Measurements from ENCODE around the gene TMEM263.
"Not testable (repeated sequence)": the region's sequence is repeated elsewhere in the genome, so short reads cannot be mapped to it uniquely, and the experiment has no call there.

Gene TMEM263

DNA sequence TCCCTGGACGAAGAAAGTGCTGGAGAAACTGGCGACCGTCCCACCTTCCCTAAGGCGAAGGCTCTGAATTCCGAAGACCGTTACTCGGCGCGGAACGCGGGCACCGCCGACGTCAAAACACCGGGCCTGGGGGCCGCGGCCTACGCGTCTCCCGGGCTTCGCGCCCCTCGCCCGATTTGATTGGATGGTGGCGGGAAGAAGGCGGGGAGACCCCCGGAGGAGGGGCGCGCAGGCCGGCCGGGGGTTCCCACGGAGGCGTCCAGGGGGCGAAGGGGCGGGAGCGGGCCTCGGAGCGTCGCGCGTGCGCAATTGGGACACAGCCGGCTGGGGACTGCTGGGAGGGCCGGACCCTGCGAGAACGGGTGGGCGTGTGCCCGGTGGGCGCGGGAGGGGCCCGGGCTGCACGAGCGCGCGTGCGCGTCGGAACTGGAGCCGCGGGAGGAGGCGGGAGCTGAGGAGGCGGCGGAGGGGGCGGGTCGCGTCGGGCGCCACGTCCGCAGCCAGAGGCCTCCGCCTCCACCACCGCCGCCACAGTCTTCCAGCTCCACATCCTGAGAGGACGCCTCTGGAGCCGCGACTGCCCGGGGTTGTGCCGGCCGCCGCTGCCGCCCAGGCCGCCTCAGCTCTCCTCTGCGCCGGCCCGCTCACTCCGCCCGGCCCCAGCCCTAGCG, at the start of gene TMEM263:
TMEM263 (plus strand) TSS at position 531 of the 671 bp plus-strand sequence. CDS start 11,210 bp downstream, outside the sequence.
- peak; percentile 86 for DNase-seq (ENCODE audit: low spot score)

GRCh38 chr12:106906715-106907114, 49.0 kb upstream of the TMEM263 start:
- no peak for DNase-seq (ENCODE audit: low spot score)

DNA sequence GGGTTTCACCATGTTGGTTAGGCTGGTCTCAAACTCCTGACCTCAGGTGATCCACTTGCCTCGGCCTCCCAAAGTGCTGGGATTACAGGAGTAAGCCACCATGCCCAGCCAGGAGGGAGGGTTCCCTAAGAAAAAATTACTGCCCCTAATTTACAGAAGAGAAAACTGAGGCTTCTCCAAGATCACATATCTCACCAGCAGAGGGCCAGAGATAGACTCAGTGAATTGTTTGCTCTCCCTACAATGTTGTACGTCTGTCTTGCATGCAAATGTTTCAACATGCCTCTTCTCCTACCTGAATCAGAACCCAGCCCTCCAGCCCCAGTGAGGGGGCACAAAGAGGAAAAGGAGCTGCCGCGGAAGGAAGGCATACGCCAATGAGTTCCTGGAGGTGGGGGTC, 48.3 kb upstream of the TMEM263 start:
- no peak for DNase-seq (ENCODE audit: low spot score)

DNA sequence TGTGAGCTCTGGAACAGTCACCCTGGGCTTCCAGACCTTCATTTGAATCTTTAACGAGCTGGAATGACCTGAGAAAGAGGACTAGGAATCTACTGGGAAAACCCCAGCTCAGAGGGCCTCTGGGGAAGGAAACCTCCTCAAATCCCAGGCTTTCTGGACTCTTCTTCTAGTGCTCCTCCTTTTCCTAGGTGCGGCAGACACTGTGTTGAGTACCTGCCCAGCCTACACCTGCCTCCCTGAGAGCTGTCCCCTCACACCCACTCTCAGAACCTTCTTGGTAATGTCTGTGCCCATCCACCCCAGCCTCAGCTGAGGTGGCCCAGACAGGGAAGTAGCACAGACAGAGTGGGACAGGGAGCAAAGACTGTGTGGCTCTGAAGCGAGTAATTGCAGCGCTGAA, 47.9 kb upstream of the TMEM263 start:
- no peak for DNase-seq (ENCODE audit: low spot score)

GRCh38 chr12:106908561-106908960, 47.1 kb upstream of the TMEM263 start:
- DNase-seq (ENCODE audit: low spot score) = no peak

DNA sequence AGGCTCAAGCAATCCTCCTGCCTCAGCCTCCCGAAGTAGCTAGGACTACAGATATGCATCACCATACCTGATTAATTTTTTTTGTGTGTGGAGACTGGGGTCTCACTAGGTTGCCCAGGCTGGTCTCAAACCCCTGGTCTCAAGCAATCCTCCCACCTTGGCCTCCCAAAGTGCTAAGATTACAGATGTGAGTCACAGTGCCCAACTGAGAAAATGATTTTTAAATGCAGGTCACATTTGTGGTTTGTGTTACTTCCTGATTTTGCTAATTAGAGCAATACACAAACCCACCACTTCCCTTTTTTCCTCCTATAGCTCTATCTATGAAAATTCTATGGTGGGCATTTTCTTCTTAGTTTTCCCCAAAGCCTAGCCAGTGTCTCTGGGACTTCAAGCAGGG, 45.5 kb upstream of the TMEM263 start:
- DNase-seq (ENCODE audit: low spot score) = no peak

- no peak for DNase-seq (ENCODE audit: low spot score)
Observed at GRCh38 chr12:106911581-106911980, 44.1 kb upstream of the TMEM263 start.

- no peak for DNase-seq (ENCODE audit: low spot score)
Observed at GRCh38 chr12:106913456-106913855, 42.3 kb upstream of the TMEM263 start.

DNA sequence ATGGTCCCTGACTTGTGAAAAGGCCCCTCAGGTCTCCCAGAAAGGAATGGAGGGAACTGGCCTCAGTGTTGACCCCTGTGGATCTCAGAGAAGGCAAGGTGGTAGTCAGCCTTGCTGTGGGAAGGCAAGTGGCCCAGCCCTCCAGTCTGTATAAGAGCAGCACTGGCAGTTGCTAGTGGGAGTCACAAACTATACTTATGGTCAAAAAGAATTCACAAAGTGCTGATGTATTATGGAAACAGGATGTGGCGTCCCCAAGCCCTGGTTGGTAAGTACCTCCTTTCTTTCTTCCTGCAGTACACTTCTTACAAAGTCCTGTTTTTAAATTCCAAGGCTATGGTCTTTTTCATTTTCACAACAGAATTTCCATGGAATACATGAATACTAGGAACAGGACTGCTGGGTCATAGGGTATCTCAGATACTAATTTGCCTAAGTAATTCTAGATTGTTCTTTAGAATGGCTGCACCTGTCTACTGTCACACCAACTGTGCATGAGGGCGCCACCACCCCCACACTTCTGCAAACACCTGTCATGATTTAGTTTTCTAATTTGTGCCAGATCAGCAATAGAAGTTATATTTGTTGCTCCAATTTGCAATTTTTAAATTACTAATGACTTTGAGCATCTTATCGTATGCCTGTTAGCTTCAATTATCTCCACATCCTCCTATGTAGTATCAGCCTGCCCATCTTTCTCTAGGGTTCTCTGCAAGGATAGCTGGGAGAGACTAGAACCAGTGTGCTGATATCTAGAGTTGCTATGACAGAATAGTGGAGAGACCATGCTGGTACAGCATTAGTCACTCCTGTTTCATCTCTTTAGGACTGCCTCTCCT, 40.7 kb upstream of the TMEM263 start:
- no peak for DNase-seq (ENCODE audit: low spot score)

DNA sequence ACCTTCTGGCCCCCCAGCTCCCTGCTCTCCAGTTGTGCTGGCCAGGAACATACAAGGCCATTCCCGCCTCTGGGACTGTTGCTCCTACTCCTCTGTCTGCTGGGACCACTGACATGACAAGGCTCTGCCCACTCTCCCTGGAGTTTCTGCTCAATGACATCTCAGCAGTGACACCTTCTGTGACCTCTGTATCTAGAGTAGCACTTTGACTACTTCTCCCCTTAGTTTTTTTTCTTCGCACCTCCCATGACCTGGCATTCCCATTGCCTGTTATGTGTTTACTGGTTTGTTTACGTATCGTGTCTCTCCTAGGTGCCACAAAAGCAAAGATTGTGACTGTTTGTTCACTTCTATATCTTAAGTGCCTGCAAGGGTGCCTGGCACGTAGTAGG, 40.1 kb upstream of the TMEM263 start:
- no peak for DNase-seq (ENCODE audit: low spot score)

DNA sequence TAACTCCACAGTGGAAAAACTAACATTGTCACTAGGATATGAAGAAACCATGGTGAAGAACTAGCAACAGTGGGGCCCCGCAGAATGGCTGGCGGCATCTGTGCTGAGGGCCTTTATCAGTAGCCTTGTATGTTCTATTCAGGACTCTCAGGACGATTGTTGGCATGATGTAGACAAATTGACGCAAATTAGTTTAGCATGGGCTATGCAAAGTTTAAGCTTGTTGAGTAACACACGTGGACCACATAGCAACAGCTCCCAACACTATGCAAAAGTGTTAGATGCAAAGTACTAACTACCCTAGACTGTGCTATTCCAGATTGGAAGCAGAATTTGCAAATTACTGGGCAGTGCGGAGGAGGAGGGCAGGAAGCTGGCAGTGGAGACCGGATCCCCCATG, 38.2 kb upstream of the TMEM263 start:
- DNase-seq (ENCODE audit: low spot score) = no peak

DNA sequence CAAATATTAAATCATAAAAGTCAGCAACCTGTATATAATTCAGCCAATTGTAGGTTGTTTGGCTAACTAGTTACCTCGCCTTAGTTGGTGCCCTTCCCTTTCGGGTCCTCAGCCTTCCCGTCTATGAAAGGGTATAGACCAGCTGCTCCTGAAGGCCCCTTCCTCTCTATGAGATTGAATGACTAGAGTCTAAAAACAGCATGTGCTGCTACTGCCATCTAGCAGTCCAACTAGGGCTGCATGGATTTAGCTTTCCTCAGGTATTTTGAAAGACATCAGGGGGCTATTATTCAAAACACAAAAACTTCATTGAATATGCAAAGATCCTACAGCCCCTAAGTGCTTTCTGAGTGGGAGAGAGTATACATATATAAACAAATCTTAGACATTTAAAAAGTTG, 37.0 kb upstream of the TMEM263 start:
- DNase-seq (ENCODE audit: low spot score) = peak; percentile 41

DNA sequence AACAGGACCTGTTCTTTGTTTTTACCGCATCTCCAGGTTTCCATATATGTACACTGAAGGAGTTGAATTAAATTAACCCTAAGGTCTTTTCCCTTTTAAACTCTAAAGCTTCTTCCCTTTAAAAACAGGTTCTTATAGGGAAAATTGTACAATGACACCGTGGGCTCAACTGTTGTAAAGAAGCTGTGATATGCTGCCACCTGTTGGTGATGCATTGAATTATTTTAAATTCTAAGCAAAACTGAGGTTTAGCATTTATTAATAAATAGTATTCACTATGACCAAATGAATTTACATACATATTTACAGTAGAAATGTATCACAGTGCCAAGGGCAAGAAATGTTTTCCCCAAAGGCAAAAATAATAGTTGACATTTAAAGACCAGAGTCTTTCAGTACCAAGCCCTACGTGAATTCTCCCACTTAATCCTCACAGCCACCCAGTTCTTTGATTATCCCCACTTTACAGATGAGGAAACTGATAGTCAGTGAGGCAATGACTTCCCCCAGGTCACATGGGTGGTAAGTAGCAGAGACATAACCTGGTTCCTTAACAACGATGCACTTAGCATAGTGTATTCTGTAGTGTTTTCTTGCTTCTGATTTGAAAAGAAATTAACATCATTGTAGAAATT, 35.7 kb upstream of the TMEM263 start:
- no peak for DNase-seq (ENCODE audit: low spot score)

DNA sequence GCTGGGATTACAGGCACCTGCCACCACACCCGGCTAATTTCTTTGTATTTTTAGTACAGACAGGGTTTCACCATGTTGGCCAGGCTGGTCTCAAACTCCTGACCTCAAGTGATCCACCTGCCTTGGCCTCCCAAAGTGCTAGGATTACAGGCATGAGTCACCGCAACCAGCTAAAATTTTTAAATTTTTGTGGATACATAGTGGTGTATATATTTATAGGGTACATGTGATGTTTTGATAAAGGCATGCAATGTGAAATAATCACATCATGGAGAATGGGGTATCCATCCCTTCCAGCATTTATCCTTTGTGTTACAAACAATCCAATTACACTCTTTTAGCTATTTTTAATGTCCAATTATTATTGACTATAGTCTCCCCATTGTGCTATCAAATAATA, 33.7 kb upstream of the TMEM263 start:
- not testable (repeated sequence) for DNase-seq (ENCODE audit: low spot score)

- not testable (repeated sequence) for DNase-seq (ENCODE audit: low spot score)
Observed at GRCh38 chr12:106923594-106923993, 32.1 kb upstream of the TMEM263 start.

DNA sequence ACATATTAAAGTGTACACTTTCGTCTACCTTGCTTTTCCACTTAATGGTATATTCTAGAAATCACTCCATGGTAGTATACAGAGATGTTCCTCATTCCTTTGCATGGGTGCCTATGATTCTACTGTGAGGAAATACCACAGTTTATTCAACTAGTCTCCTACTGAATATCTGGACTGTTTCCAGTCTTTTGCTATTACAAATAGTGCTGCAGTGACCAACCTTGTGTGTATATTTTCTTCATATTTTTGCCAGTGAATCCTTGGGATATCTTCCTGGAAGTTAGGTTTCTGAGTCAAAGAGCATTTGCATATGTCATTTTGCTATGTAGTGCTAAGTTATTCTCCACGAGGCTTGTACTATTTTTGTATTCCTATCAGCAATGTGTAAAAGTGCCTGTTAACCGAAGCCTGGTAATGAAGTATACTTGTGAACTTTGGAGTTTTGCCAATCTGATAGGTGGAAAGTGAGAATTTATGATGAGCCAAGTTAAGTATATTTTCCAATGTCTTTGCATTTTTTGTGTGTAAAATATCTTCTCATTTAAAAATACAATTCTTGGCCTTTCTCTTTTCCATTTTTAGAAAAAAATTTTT, 31.3 kb upstream of the TMEM263 start:
- no peak for DNase-seq (ENCODE audit: low spot score)

DNA sequence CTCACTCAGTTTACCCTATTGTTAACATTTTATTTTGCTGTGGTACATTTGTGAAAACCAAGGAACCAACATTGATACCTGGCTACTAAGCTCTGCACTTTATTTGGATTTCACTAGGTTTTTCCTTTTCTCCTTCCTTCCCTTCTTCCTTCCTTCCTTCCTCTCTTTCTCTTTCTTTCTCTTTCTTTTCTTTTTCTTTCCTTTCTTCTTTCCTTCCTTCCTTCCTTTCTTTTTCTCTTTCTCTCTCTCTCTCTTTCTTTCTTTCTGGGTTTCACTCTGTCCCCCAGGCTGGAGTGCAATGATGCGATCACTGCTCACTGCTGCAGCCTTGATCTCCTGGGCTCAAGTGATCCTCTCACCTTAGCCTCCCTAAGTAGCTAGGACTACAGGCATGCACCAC, 29.1 kb upstream of the TMEM263 start:
- DNase-seq (ENCODE audit: low spot score) = no peak

- DNase-seq (ENCODE audit: low spot score) = no peak
Observed at GRCh38 chr12:106934277-106934676, 21.4 kb upstream of the TMEM263 start.

DNA sequence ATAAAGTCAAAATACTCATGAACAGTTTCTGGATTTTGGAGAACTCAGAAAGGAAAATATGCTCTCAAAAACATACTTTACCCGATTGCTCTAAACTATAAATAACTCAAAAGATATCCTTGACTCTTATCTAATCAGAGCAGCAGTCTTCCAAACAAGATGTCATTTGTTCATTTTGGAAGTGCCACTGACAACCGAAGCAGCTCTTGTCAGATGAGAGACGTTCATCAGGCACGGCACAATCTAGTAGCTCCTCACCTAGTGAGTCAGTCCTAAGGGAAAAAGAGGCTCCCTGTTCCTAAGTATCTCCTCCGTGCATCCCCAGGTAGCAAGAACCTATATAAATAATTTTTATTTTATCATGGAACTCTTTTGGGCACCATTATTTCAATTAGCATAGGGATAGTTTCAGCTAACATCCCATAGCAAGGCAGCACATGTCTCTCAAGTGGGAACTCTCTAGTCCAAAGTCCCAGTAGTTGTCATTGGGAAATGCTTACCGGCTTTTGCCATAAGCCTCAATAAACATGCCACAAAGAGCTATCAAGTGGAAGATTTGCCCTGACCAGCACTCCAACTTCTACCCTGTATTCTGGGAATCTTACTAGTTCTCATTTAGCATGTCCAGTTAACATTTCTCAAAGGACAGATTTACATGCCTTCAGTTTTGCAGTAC, 14.1 kb upstream of the TMEM263 start:
- DNase-seq (ENCODE audit: low spot score) = no peak

- no peak for DNase-seq (ENCODE audit: low spot score)
Observed at GRCh38 chr12:106942775-106943174, 12.9 kb upstream of the TMEM263 start.

DNA sequence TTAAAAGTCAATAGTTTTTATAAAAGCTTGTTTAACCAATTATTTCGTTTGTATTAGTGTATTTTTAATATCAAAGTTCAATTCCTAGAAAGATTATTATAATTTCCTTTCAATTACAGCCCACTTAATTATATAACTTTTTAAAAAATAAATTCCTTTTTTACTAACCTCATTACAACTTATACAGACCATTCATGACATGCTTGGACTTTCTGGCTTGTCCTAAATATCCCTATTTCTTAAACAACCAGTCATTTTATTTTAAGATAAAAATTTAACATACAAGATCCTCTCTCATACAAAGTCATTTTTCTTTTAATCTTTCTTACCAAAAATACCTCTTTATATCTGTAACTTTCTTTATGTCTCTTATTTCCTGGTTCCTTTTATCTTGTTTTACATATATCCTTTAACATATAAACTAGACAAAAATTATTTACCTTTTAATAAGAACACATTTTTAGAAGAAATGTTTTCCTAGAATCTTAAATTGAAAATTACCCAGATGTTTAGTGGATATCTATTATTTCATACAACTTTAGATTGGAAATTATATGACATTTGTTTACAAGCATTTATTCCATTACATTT, 10.4 kb upstream of the TMEM263 start:
- no peak for DNase-seq (ENCODE audit: low spot score)

GRCh38 chr12:106947461-106947860, 8.2 kb upstream of the TMEM263 start:
- no peak for DNase-seq (ENCODE audit: low spot score)
